Urinary bladder (tissue), 4 donors: ENCODE measurements around the gene RGS6. TPM values are rescaled to one million over a fixed set of nuclear protein-coding genes. Genes with fewer than 3 reads are reported as not detected.

ENCODE experiments used
- DNase-seq: peaks from one replicate; pipeline ENCODE4 v3.0.0-alpha.2; 2015; ENCODE audit errors: extremely low spot score
- H3K27ac ChIP-seq: one replicate; pipeline ENCODE4 v1.5.1; 2013; ENCODE audit warnings: low read depth, mild to moderate bottlenecking, moderate library complexity
- H3K36me3 ChIP-seq: one replicate; pipeline ENCODE4 v1.6.1; 2013; ENCODE audit warnings: mild to moderate bottlenecking, moderate library complexity; ENCODE audit not compliant: insufficient read depth
- H3K4me1 ChIP-seq: one replicate; pipeline ENCODE4 v1.6.1; 2013; ENCODE audit warnings: mild to moderate bottlenecking, moderate library complexity; ENCODE audit not compliant: insufficient read depth
- H3K4me3 ChIP-seq: one replicate; pipeline ENCODE4 v1.5.1; 2013; ENCODE audit warnings: low read depth, low read length
- WGBS: extraction: QIAGEN DNeasy Blood & Tissue Kit; methylation state at CpG from one replicate; pipeline ENCODE4 v1.1.7; 2013; 5-methylcytosine and 5-hydroxymethylcytosine counted together
- polyA plus RNA-seq: library from polyadenylated mRNA; stranded (reverse); fragments of 200-250 nt; gene quantifications from one replicate; pipeline ENCODE4 v1.2.3, GENCODE V29; 2013
- total RNA-seq: library from RNA; depleted of rRNA; stranded (reverse); fragments of >200 nt; gene quantifications from one replicate; pipeline ENCODE4 v1.2.3, GENCODE V29; 2014
- donor health status: healthy with polysubstance abuse.
- donor health status: healthy.

The RGS6 gene
- total and polyA plus RNA-seq, 2 donors, result 0.65 to 3.3 TPM

DNA sequence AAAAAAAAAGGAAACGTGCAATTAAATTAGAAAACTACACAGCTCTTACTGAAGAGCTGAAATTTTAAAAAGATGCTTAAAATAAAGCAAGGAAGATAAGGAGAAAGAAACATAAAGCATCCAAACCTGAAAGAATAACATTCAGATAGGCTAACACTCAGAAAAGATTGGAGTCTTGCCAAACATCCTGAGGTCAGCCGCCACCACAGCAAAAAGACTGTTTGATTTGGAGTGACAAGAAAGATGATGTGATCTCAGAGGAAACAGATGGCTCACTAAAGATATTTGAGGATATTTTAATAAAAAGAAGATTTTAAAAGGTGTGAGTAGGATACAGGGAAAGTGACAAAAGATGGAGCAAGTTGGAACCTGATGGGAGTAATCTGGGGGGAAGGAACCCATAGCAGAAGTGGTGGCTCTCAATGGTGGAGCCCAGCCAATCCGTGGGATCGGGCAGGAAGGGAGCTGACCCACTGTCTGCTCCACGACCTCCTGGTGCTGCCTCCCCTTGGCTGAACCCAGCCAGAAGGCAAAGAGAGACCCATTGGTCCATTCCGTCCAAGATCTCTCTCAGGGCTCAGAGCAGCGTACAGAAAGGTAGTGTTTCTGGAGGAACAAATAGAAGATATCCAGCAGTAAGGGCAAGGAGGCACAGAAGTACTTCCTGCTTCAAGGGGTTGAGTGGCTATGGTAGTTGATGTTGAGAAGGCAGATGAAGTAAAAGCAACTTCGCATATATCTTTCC is 469.6 kb downstream of the RGS6 start:
- Histone ChIP-seq H3K4me1 (no peaks in the 10 kb centered on the region), H3K27ac (no peak overlapping the region), H3K36me3 (no peaks in the 10 kb centered on the region), H3K4me3 (no peak overlapping the region)
- DNase-seq, result no peak
- 48% methylated on average over 8 of the region's 8 CpGs for WGBS

GRCh38 chr14:72402377-72402772 is 470.1 kb downstream of the RGS6 start:
- H3K4me3 ChIP-seq, result no peak overlapping the region
- no peak for DNase-seq
- WGBS, result 77% methylated on average over 3 of the region's 3 CpGs
- no peak overlapping the region for H3K27ac ChIP-seq
- H3K36me3 ChIP-seq, result no peaks in the 10 kb centered on the region
- no peaks in the 10 kb centered on the region for H3K4me1 ChIP-seq

DNA sequence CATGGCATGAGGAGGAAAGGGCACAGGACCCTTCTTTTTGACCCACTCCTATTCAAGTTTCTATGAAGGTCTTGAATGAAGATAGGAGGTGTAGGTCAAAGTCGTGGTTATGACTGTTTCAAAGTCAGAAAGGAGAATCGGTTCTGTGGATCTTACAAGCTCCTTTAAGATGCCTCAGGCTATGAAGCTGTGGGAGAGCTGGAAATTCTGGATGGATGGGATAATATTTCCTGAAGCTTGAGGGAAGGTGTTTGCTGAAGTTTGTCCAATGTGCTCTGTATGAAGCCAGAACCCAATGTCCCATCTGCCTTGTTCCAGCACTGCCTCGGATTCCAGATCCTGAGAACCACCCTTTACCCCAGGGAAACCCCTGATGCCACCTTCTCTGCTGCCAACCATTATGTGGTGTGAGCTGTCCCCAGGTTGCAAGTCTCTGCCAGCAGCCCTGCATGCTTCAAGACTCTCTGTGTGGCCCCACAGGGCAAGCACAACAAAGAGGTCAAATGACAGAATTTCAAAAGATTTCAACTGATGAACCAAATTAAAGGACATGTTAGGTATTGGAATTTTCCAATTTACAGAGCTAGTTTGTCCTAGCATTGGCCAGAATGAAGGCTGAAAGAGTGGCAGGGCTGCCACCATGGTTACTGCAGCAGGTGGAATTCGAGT is 472.0 kb downstream of the RGS6 start:
- no peak for DNase-seq
- WGBS, result 80% methylated on average over 4 of the region's 4 CpGs
- H3K27ac ChIP-seq, result no peak overlapping the region

GRCh38 chr14:72404998-72405397 is 472.8 kb downstream of the RGS6 start:
- DNase-seq, result no peak
- Histone ChIP-seq H3K4me1 (no peaks in the 10 kb centered on the region), H3K4me3 (no peak overlapping the region), H3K36me3 (no peaks in the 10 kb centered on the region), H3K27ac (no peak overlapping the region)
- WGBS, result 74% methylated on average over 3 of the region's 3 CpGs

More for the DNA sequence above, 472.0 kb downstream of the RGS6 start:
- Histone ChIP-seq H3K36me3 (no peaks in the 10 kb centered on the region), H3K4me1 (no peaks in the 10 kb centered on the region), H3K4me3 (no peak overlapping the region)

- no peak overlapping the region for H3K27ac ChIP-seq
- no peaks in the 10 kb centered on the region for H3K4me1 ChIP-seq
- H3K4me3 ChIP-seq, result no peak overlapping the region
- no peaks in the 10 kb centered on the region for H3K36me3 ChIP-seq
- WGBS, result 38% methylated on average over 3 of the region's 3 CpGs
- DNase-seq, result no peak
Measured at GRCh38 chr14:72408020-72408419, 475.8 kb downstream of the RGS6 start.

DNA sequence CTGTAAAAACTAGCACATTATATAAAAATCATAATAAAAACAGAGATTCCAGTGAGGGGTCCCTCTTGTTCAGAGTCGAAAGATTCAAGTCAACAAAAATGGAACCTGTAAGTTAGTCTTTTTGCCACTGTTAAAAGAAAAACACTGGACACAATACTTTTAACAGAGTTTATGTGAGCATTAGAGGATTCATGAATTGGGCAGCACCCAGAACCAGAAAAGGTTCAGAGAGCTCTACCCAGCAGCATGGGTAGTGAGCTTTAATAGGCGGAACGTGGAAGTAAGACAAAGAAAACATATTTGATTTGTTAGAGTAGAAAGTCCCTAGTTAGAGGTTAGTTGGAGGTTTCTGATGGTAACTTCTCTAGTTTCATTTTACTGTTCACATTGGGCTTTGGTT is 476.8 kb downstream of the RGS6 start:
- no peaks in the 10 kb centered on the region for H3K4me1 ChIP-seq
- H3K27ac ChIP-seq, result no peak overlapping the region
- H3K4me3 ChIP-seq, result no peak overlapping the region
- no peak for DNase-seq
- 95% methylated on average over 3 of the region's 3 CpGs for WGBS
- H3K36me3 ChIP-seq, result no peaks in the 10 kb centered on the region

GRCh38 chr14:72416081-72416849 is 484.0 kb downstream of the RGS6 start:
- H3K27ac ChIP-seq, result no peak overlapping the region
- no peak overlapping the region for H3K4me3 ChIP-seq
- whole genome bisulfite sequencing, result 100% methylated on average over 2 of the region's 2 CpGs
- H3K4me1 ChIP-seq, result no peaks in the 10 kb centered on the region
- no peak for DNase-seq
- H3K36me3 ChIP-seq, result no peaks in the 10 kb centered on the region

GRCh38 chr14:72416892-72417291 is 484.7 kb downstream of the RGS6 start:
- Histone ChIP-seq H3K27ac (no peak overlapping the region), H3K36me3 (no peaks in the 10 kb centered on the region), H3K4me1 (no peaks in the 10 kb centered on the region), H3K4me3 (no peak overlapping the region)
- 82% methylated on average over 7 of the region's 7 CpGs for WGBS
- DNase-seq, result no peak

GRCh38 chr14:72418806-72419205 is 486.6 kb downstream of the RGS6 start:
- no peak overlapping the region for H3K27ac ChIP-seq
- H3K4me1 ChIP-seq, result no peaks in the 10 kb centered on the region
- H3K36me3 ChIP-seq, result no peaks in the 10 kb centered on the region
- DNase-seq, result no peak
- WGBS, result 60% methylated on average over 3 of the region's 3 CpGs
- no peak overlapping the region for H3K4me3 ChIP-seq

GRCh38 chr14:72419226-72419775 is 487.1 kb downstream of the RGS6 start:
- Histone ChIP-seq H3K4me3 (no peak overlapping the region), H3K36me3 (no peaks in the 10 kb centered on the region), H3K27ac (no peak overlapping the region), H3K4me1 (no peaks in the 10 kb centered on the region)
- 71% methylated on average over 6 of the region's 6 CpGs for WGBS
- DNase-seq, result no peak

DNA sequence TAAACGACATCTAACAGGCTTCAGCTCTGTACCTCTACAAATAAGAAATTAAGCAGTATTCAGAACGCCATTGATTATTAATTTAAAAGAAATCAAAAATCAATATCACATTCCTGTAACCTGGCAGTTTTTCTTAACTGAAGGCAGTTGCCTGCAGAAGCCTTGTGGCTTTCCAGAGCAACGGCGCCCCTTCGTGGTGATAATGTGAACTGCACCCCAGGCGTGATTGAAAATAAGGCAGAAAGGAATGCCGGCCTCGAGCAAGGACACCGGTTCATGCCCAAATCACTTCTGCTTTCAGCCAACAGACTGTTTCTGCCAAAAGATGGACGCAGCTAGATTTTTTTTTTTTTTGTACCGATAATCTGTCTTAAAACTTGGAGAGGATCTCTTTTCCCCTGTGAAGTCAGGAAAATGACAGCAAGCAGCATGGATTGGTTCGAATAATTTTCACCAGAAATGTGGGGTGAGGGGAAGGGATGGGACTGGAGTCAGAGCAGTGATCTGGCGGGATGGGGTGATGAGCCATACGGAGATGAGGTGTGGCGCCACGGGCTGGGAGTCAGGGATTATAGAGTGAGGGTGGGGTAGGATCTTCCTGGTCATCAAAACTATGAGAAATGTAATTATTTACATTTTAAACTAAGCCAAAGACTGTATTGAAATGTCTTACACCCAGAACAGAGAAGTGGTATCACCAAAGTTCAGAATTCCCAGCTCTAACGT is 488.7 kb downstream of the RGS6 start:
- WGBS, result 20% methylated on average over 17 of the region's 17 CpGs
- no peaks in the 10 kb centered on the region for H3K36me3 ChIP-seq
- peak; percentile 25 for DNase-seq
- H3K4me1 ChIP-seq, result no peaks in the 10 kb centered on the region
- no peak overlapping the region for H3K4me3 ChIP-seq
- no peak overlapping the region for H3K27ac ChIP-seq

DNA sequence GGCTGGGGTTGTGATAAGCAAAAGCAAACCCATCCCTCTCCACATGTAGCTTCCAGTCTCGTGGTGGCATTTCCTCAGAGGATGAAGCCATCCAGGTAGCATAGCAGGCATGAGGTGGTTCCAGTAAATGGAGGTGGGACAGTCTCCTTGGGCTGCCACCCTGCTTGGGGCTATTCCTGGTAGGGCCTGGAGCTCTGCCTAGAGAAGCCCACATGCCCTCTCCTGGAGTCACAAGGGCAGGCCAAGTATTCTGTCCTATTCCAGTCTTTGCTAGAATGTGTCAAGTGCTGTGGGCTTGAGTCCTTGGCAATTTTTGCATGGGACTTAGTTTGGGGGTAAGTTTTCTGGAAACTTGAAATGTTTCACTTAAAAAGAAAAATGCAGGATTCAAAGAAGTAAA is 491.7 kb downstream of the RGS6 start:
- no peak for DNase-seq
- H3K27ac ChIP-seq, result no peak overlapping the region
- no peaks in the 10 kb centered on the region for H3K4me1 ChIP-seq
- H3K36me3 ChIP-seq, result no peaks in the 10 kb centered on the region
- WGBS, result 85% methylated on average over 1 of the region's 1 CpG
- no peak overlapping the region for H3K4me3 ChIP-seq

- H3K4me3 ChIP-seq, result no peak overlapping the region
- no peak overlapping the region for H3K27ac ChIP-seq
- WGBS, result 38% methylated on average over 1 of the region's 1 CpG
- H3K36me3 ChIP-seq, result no peaks in the 10 kb centered on the region
- no peaks in the 10 kb centered on the region for H3K4me1 ChIP-seq
- no peak for DNase-seq
Measured at GRCh38 chr14:72430457-72430856, 498.2 kb downstream of the RGS6 start.
